Nephron (organoid): ENCODE results near the gene ART3.
"Not testable (repeated sequence)": the region's sequence is repeated elsewhere in the genome, so short reads cannot be mapped to it uniquely, and the experiment has no call there.

Experiments
- H3K27ac Mint-ChIP-seq, 3 experiments: 2 replicates each; pipeline ENCODE4 v1.8.0; 2020; ENCODE audit warnings: mixed read lengths in 3 of 3, mild to moderate bottlenecking in 2 of 3, moderate library complexity in 1 of 3
- H3K27me3 Mint-ChIP-seq: 2 replicates; pipeline ENCODE4 v1.8.0; 2021; ENCODE audit warnings: low read depth, mild to moderate bottlenecking, moderate library complexity, mixed read lengths
- H3K36me3 Mint-ChIP-seq: 2 replicates; pipeline ENCODE4 v1.8.0; 2020; ENCODE audit warnings: low read depth, mixed read lengths
- H3K4me1 Mint-ChIP-seq: 2 replicates; pipeline ENCODE4 v1.8.0; 2020; ENCODE audit warnings: mixed read lengths
- H3K4me3 Mint-ChIP-seq, 3 experiments: 2 replicates each; pipeline ENCODE4 v1.8.0; 2020; ENCODE audit warnings: mild to moderate bottlenecking in 3 of 3, mixed read lengths in 3 of 3, moderate library complexity in 2 of 3
- H3K9me3 Mint-ChIP-seq: 2 replicates; pipeline ENCODE4 v1.8.0; 2020; ENCODE audit warnings: mixed read lengths
- CTCF ChIP-seq, 3 experiments: fragments of 200-600 bp; sonication (generic); IDR thresholded peaks; one replicate each; pipeline ENCODE4 v1.5.0; 2021; ENCODE audit warnings: antibody characterized with exemption in 3 of 3; ENCODE audit not compliant: unreplicated experiment in 3 of 3

ART3 gene

GRCh38 chr4:76074468-76074867 lies at the start of gene ART3:
Gene ART3, plus strand, starts transcription at chr4:76074709. Its CDS starts 1,181 bp downstream, at chr4:76075890.
- no peak for TF ChIP-seq CTCF (IDR thresholded peaks at IDR 0.05; ENCODE audit: unreplicated experiment in 3 of 3)
- H3K9me3 Mint-ChIP-seq = no peaks in the 10 kb centered on the region
- peaks cover 5% of the 10 kb centered on the region for H3K4me1 Mint-ChIP-seq
- no peak within 1 kb of the TSS for H3K4me3 Mint-ChIP-seq
- H3K27me3 Mint-ChIP-seq = no peaks in the 10 kb centered on the region
- H3K27ac Mint-ChIP-seq = no peak within 1 kb of the TSS
- no peaks in the 10 kb centered on the region for H3K36me3 Mint-ChIP-seq

- peak overlapping the region; percentile 41 to 73 (median 58) for H3K4me3 Mint-ChIP-seq
- no peaks in the 10 kb centered on the region for H3K27me3 Mint-ChIP-seq
- peaks cover 8% of the 10 kb centered on the region for H3K4me1 Mint-ChIP-seq
- H3K27ac Mint-ChIP-seq = peak overlapping the region; percentile 64 to 81 (median 67)
- no peak for TF ChIP-seq CTCF (IDR thresholded peaks at IDR 0.05; ENCODE audit: unreplicated experiment in 3 of 3)
- no peaks in the 10 kb centered on the region for H3K9me3 Mint-ChIP-seq
- H3K36me3 Mint-ChIP-seq = no peaks in the 10 kb centered on the region
Observed at GRCh38 chr4:76028350-76028765, 46.2 kb upstream of the ART3 start.

GRCh38 chr4:76029300-76029699 lies 45.2 kb upstream of the ART3 start:
- no peaks in the 10 kb centered on the region for H3K9me3 Mint-ChIP-seq
- no peaks in the 10 kb centered on the region for H3K27me3 Mint-ChIP-seq
- peaks cover 8% of the 10 kb centered on the region for H3K4me1 Mint-ChIP-seq
- no peaks in the 10 kb centered on the region for H3K36me3 Mint-ChIP-seq
- H3K4me3 Mint-ChIP-seq = no peak overlapping the region
- TF ChIP-seq CTCF (IDR thresholded peaks at IDR 0.05; ENCODE audit: unreplicated experiment in 3 of 3) = no peak
- H3K27ac Mint-ChIP-seq = no peak overlapping the region

GRCh38 chr4:76035141-76035540 lies 39.4 kb upstream of the ART3 start:
- no peaks in the 10 kb centered on the region for H3K27me3 Mint-ChIP-seq
- no peaks in the 10 kb centered on the region for H3K9me3 Mint-ChIP-seq
- no peak for TF ChIP-seq CTCF (IDR thresholded peaks at IDR 0.05; ENCODE audit: unreplicated experiment in 3 of 3)
- H3K36me3 Mint-ChIP-seq = no peaks in the 10 kb centered on the region
- H3K4me1 Mint-ChIP-seq = no peaks in the 10 kb centered on the region
- no peak overlapping the region for H3K27ac Mint-ChIP-seq
- H3K4me3 Mint-ChIP-seq = no peak overlapping the region

- H3K36me3 Mint-ChIP-seq = no peaks in the 10 kb centered on the region
- no peaks in the 10 kb centered on the region for H3K4me1 Mint-ChIP-seq
- no peak within 1 kb of the TSS for H3K4me3 Mint-ChIP-seq
- H3K27me3 Mint-ChIP-seq = no peaks in the 10 kb centered on the region
- TF ChIP-seq CTCF (IDR thresholded peaks at IDR 0.05; ENCODE audit: unreplicated experiment in 3 of 3) = no peak
- no peak within 1 kb of the TSS for H3K27ac Mint-ChIP-seq
- H3K9me3 Mint-ChIP-seq = no peaks in the 10 kb centered on the region
Observed at GRCh38 chr4:76035799-76036380, 38.6 kb upstream of the ART3 start, which contains the start of gene CXCL11. Gene CXCL11, minus strand, starts transcription at chr4:76036070. Its CDS starts 83 bp downstream, at chr4:76035987.

- H3K4me3 Mint-ChIP-seq = no peak overlapping the region
- no peaks in the 10 kb centered on the region for H3K36me3 Mint-ChIP-seq
- no peaks in the 10 kb centered on the region for H3K27me3 Mint-ChIP-seq
- TF ChIP-seq CTCF (IDR thresholded peaks at IDR 0.05; ENCODE audit: unreplicated experiment in 3 of 3) = no peak
- no peak overlapping the region for H3K27ac Mint-ChIP-seq
- H3K9me3 Mint-ChIP-seq = no peaks in the 10 kb centered on the region
- no peaks in the 10 kb centered on the region for H3K4me1 Mint-ChIP-seq
Observed at GRCh38 chr4:76036855-76037254, 37.7 kb upstream of the ART3 start.

- peaks cover 12% of the 10 kb centered on the region for H3K9me3 Mint-ChIP-seq
- not testable (repeated sequence) for H3K27me3 Mint-ChIP-seq, H3K36me3 Mint-ChIP-seq, H3K4me1 Mint-ChIP-seq, H3K4me3 Mint-ChIP-seq, H3K27ac Mint-ChIP-seq
Observed at GRCh38 chr4:76042241-76042998, 32.1 kb upstream of the ART3 start.

GRCh38 chr4:76043306-76043705 lies 31.2 kb upstream of the ART3 start:
- not testable (repeated sequence) for H3K27me3 Mint-ChIP-seq, H3K36me3 Mint-ChIP-seq, H3K27ac Mint-ChIP-seq, H3K4me1 Mint-ChIP-seq, H3K4me3 Mint-ChIP-seq
- H3K9me3 Mint-ChIP-seq = peaks cover 12% of the 10 kb centered on the region
